GM19035 (cell line): ENCODE results near the gene LRRN4.
"Not testable (repeated sequence)": the region's sequence is repeated elsewhere in the genome, so short reads cannot be mapped to it uniquely, and the experiment has no call there.

Experiments used
- ATAC-seq: cut with Tn5 transposase; IDR thresholded peaks from one replicate; pipeline ENCODE4 v1.9.1; 2021; ENCODE audit not compliant: unreplicated experiment

LRRN4 gene

DNA sequence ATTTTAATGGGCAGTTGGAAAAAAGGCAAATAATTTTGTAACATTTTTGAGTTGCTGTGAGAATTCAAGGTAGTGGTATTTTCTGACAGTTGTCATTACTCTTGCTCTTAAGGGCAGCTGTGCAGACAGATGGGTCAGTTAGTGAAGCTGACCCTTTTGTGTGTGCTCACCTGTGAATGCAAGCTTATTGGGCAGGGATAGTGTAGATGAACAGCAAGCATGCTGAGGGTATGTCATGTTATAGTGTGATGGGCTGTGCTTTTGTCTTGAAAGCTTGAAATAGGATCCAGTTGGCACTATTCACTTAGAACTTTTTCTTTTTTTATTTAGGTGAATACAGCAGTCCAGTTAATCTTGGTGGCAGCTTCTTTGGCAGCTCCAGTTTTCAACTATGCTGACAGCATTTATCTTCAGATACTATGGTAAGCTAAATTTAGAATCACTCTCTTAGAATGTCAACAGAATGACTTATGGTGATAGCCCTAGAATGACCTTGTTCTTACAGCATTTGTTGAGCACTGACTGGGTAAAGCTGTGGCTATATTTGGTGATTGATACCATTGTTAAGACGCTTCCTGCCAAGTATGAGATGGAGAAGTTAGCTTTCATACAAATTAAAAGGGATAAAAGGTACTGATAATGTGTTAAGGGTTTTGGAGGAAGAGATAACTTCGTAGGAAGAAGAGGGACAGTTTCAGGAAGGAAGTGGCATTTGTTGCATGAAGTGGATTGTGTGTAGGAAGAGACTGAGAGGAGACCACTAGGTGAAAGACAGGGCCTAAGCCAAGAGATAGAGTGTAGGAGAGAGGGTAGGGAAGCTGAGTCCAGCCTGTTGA is 19.5 kb downstream of the LRRN4 start:
- ATAC-seq = no peak

GRCh38 chr20:6032907-6033306 is 21.0 kb downstream of the LRRN4 start:
- ATAC-seq = not testable (repeated sequence)

- no peak for ATAC-seq
These were observed 23.3 kb downstream of the LRRN4 start for GRCh38 chr20:6030453-6031080.

DNA sequence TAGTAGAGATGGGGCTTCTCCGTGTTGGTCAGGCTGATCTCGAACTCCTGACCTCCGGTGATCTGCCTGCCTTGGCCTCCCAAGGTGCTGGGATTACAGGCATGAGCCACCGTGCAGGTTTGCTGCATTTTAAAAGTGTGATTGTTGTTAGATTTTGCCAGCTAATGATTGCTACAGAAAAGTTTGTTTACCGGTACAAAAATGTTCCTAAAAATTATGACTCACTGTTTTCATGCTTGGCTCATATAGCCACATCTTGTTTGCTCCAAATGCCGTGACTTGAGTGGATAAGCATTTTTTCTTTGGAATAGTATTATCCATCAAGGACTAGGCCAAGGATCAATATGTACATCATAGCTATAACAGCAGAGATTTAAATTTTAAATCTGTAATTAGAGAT is 24.3 kb downstream of the LRRN4 start:
- no peak for ATAC-seq

DNA sequence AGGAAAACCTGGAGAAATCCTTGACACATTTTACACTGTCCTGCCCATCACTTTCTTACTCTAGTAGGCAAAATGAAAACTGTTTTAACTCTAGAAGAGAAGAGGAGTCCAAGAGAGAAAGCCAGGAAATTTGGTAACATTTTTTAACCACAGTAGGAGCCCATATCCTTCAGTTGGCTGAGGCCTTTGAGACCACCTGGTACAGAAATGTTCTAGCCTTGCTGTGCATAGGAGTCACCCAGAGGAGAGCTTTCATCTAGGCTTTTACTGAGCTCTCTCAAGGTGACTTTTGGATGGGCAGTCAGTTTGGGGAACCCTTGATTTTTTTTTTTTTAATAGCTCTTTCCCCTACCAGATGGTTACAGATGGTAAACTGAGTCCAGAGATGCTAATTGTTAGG is 25.0 kb downstream of the LRRN4 start:
- no peak for ATAC-seq

DNA sequence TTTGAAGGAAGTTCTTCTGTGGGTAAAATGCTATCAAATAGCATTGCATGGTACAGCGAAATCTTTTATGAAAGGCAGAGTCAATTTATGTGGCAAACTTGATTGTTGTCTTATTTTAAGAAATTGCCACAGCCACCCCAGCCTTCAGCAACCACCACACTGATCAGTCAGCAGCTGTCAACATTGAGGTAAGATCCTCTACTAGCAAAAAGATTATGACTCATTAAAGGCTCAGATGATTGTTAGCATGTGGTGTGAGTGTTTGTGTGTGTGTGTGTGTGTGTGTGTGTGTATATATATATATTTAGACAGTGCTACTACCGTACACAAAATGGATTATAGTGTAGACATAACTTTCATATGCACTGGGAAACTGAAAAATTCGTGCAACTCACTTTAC is 27.8 kb downstream of the LRRN4 start:
- no peak for ATAC-seq

DNA sequence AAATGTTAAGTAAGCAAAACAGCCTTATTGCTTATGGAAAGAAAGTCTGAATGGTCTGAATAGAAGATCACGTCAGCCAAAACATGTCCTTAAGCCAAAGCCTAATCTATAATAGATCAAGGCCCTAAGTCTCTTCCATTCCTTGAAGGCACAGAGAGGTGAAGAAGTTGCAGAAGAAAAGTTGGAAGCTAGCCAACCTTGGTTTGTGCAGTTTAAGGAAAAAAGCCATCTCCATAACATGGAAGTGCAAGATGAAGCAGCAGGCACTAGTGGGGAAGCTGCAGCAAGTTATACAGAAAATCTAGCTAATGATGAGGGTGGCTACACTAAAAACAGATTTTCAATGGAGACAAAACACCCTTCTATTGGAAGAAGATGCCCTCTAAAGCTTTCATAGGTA is 29.1 kb downstream of the LRRN4 start:
- no peak for ATAC-seq

- ATAC-seq = no peak
These were observed 36.0 kb downstream of the LRRN4 start for GRCh38 chr20:6017880-6018279.

- no peak for ATAC-seq
These were observed 36.4 kb downstream of the LRRN4 start for GRCh38 chr20:6017467-6017866.

DNA sequence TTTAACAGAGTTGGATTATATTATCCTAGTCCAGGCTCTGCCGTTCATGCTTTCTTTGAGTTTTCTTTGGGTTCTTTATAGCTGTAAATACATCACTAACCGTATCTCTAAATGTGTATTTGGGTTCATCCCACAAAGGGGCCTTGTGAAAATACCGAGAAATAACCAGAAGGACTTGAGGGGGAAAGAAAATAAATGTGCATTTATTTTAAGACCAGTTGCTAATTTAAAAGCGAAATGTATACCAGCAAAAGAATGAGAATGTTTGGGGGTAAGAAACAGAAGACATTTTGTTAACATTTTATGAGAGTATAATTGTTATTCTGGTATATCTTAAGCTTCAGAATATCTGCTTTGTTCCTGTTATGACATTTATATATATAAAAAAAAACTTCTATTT is 38.9 kb downstream of the LRRN4 start:
- ATAC-seq = no peak

GRCh38 chr20:6014017-6014416 is 39.8 kb downstream of the LRRN4 start:
- no peak for ATAC-seq

DNA sequence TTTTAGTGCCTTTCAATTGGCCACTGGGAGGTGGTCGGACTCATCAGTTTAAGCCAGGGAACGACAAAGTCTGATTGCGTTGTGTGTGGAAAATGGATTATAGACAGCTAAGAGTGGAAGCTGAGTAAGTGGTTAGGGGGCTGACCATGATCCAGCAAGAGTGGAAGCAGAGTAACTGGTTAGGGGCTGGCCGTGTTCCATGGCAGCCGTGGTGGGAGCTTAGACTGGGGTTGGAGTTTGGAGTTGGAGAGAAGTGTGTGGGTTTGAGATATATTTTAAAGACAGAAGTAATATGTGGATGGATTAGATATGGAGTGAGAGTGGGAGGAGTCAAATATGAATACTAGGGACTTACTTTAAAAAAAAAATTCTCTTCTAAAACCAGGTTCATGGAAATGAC is 41.7 kb downstream of the LRRN4 start:
- ATAC-seq = no peak

GRCh38 chr20:6008254-6008653 is 45.6 kb downstream of the LRRN4 start:
- no peak for ATAC-seq

DNA sequence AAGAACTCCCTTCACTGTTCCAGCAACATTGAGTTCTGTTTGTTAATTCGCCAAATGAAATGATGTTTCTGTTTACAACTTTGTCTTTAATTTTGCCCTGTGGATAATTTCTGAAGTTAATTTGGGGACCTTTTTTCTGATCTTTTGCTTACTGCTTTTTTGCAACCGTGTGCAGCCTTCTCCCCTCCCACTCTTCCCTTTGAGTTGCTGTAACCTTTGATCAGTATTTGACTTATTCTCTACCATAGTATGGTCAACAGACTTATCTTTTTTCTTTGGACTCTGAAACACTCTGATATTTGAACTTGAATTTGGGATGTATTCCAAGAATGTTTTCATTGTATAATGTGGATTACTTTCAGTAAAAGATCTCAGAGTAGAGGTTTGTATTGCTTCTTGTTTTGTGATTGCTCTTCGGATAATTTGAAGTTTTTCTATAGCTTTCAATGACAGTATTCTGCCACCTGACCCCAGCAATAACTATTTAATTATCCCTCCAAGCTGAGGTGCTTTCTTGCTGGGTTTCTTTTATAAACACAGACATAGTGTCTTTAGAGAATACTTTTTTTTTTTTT is 46.2 kb downstream of the LRRN4 start:
- ATAC-seq = no peak

GRCh38 chr20:6007094-6007528 is 46.7 kb downstream of the LRRN4 start:
- ATAC-seq = no peak

DNA sequence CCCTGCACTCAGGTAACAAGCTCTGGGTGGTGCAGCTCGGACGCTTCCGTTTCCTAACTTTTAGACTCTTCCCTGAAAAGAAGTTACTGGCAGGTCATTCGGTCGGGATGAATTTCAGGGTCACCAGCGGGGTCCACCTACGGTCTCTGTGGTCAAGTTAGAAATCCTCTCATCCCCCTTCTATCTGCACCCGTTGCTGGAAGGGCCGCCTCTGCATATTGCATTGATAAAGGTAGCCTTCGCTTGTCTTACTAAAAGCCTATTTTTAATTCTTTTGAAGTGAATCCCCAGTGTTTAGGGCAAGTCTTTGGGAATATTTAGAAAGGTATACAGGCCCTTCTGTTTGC is 47.3 kb downstream of the LRRN4 start:
- ATAC-seq = no peak

GRCh38 chr20:6000871-6001270 is 53.0 kb downstream of the LRRN4 start:
- no peak for ATAC-seq

DNA sequence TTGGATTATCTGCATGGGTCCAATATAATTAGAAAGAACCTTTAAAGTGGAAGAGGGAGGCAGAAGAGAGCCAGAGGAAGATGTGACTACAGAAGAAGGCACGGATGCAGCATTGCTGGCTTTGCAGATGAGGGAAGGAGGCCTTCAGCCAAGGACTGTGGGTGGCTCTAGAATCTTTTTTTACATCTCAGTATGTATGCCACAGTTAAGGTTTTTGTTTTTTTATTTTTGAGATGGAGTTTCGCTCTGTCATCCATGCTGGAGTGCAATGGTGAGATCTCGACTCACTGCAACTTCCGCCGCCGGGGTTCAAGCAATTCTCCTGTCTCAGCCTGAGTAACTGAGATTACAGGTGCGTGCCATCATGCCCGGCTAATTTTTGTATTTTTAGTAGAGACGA is 54.1 kb downstream of the LRRN4 start:
- ATAC-seq = no peak

DNA sequence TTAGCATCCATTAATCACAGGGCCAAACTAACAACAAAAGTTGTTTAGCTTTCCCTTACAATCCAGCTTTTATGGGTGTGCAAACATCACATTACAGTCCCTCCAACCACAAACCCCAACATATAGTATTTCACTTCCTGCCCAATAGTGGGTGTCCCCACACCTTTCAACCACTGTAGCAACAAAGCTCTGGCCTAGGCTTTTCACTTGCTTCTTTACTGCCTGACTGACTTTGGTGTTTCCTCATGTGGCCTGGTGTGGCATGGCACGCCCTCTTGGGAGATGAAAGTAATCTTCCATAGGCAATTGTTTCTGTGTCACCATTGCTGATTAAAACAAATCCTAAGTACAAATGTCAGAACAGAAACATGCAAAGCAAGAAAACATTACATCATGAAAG is 57.1 kb downstream of the LRRN4 start:
- ATAC-seq = peak; percentile 91

GRCh38 chr20:5991623-5992441 is 62.0 kb downstream of the LRRN4 start:
- no peak for ATAC-seq

GRCh38 chr20:5990946-5991345 is 62.9 kb downstream of the LRRN4 start:
- no peak for ATAC-seq
